Dedifferentiated amniotic fluid mesenchymal stem cell (primary cell): ENCODE data around the gene PSMD5.

Experiments
- DNase-seq: peaks from one replicate; pipeline ENCODE4 v3.0.0-alpha.2; 2016; ENCODE audit errors: extremely low spot score

The PSMD5 gene

DNA sequence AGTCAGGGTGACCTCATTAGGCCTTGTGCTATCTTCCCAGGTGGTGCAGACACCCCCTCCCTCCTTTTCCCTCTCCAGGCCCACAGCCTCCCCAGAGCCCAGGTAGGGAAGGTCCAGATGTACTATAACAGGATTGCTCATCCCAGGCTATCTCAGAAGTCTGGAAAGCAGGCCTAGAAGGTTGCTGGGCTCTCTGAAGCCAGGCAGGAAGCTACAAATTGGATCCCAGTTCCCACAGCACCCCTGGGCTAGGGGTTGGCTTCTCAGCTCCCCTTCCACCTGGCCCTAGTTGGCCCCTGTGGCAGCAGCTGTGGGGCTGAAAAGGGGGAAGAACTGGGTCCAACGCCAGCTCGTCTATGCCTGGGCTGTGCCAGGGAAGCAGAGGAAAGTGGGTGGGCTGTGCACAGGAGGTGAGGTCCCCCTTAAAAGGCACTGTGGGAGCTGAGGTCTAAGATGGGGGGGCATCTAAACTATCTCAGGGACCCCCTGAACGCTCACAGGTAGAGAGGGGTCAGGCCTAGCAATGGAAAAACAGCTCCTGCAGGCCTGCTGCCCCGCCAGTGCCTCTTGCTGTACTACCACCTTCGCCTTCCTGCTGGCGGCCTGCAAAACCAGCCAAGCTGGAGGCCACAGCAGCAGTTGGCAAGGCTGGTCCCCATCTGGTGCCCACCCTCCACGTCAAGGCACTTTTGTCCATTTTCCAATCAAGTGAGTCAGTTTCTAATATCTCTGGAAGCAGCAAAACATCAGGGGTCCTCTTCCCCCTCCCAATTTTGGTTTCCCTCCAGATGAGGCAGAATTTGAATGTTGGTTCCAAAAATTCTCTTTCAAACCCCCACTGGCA is 13.3 kb upstream of the PSMD5 start:
- no peak for DNase-seq

DNA sequence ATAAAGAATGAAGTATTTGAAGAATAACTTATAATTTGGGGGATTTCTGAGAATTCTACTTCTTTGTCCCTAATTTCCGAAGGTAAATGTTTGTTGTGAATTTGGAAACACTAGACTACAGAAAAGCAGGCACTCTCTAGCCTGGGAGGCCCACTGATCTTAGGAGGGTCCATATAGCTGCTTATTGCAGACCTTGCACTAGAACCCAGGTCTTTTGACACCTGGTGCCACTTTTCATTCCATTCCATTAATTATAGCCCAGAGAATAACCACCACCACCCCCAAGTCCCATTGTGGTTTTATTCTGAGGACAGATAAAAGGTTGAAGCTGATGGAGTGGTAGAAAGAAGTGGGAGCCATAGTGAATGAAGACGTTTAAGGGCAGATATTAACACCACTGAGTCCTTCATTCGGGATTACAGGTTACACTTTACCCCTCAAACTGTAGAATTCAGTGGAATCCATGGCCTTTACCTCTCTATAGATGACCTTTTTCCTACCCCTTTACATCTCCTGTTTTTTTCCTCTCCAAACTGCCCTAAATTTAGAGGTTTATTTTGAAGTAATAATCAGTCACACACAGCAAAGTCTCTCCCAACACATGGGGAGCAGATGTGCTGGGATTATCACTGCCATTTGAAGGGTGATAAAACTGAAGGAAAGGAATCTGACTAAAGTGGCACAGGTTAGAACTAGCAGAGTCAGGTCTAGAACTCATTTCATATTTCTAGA is 12.0 kb upstream of the PSMD5 start:
- no peak for DNase-seq

DNA sequence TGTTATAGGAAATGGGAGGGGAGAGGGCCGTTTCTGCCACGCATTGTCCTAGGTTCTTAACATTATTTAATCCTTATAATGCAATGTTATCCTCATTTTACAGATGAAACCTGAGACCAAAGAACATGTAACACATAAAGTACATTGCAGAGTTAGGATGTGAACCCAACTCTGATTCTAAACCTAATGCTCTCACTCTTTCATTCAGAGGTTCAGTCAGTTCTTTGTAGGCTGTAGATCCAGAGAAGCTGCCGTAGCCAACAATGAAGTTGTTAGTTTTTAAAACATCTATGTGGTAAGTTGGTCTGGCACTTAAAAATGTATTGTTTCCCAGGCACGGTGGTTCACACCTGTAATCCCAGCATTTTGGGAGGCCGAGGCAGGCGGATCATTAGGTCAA is 10.5 kb upstream of the PSMD5 start:
- DNase-seq: no peak

DNA sequence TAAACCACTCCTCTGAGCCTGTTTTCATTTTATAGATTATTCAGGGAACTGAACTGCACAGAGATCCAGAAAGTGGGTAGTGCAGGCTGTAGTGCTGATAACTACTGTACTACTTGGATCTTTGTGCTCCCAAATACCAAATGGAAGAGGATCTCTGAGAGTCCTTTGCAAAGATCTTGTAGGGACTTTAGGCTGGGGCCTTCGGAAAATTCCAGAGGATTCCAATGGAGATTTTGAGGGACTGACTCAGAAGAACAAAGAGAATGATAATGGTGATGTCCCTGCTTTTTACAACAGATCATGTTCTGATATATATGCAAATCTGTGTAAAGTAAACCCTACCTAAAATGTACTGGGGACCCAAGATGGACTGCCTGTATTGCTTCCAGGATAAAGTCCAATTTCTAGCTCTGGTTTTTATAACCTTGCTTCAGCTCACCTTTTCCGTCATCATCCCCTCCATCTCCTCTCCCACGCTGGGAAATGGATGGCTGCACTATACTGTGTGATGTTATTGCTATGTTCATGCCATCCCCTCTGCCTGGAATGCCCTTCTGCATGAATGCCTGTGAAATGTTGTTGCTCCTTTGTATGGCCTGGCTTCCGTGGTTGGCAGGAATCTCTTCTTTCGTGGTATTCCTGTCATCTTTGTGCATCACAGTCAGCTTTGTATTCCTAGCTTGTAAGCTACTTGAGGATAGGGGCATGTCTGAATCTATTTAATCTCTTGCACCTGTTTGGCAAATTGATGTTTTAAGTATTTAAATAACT is 9.7 kb upstream of the PSMD5 start:
- DNase-seq: no peak

DNA sequence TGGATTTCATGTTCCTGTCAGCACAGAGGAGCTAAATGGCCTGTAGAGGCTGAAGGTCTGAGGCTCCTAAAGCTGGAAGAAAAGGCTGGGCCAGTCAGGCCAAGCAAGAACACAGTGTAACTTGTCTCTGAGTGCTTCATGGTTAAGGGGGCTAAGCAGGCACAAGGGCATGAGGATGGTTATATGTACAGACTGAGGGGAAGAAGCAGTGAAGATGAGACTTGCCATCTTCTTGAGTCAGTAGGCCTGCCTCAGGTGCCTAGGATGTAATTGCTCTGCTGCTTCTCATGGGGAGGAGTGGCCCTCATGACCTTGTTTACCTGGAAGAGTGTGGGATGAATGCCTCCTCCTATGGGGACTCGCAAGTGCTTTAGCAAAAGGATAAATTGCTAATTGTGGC is 8.7 kb upstream of the PSMD5 start:
- no peak for DNase-seq

DNA sequence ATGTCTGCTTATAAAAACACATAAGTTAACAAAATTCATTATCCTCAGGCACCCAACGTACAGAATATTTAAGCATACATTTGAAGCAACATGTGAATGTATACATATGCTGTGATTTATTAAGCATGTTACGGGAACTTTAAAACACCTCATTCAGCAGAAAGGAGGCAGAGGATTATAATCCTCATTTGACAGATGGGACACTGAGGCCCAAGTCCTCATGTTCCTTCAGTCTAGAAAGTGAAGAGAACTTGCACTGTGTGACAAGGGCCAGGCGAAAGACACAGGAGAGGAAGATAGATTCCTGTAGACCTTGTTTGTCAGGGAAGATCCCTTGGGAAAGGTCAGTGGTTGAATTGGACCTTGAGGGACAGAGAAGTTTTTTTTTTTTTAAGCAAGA is 7.6 kb upstream of the PSMD5 start:
- DNase-seq: no peak

DNA sequence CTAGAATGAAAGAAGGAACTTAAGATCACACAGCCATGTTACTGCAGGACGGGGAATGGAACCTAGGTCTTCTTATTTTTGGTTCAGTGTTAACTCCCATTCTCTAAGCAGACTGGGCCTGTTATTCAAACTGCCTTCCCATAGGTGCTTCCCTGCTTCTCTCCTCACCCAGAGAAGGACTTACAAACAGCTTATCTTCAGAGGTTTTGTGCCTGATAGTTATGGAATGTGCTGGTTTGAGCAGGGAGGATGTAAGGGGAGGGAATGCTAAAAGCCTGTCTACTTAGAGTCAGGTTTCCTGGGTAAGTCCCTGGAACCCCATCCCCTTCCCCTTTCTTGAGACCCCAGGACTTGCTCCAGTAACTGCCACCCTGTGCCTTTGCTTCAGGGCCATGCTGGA is 4.2 kb upstream of the PSMD5 start:
- DNase-seq: no peak

DNA sequence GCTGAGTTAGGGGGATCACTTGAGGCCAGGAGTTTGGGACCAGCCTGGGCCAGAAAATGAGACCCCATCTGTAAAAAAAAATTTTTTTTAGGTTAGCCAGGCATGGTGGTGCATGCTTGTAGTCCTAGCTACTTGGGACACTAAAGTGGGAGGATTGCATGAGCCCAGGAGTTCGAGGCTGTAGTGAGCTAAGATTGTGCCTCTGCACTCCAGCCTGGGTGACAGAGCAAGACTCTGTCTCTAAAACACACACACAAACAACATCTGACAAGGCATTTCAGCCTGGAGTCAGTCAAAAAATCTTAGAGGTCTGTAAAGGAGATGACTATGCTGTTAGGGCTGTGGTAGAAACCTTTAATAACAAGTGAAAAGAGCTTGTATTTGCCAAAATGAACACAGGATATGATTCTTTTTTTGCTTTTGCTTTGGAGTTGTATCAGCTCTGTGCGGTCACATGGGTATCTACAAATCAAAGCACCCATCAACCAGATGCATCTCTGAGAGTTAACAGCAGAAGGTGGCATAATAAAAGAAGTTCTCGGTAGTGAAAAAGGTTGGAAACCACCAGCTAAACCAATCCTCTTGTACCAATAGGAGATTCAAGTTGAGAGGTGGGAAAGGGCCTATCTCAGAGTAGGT is 3.6 kb upstream of the PSMD5 start:
- no peak for DNase-seq

DNA sequence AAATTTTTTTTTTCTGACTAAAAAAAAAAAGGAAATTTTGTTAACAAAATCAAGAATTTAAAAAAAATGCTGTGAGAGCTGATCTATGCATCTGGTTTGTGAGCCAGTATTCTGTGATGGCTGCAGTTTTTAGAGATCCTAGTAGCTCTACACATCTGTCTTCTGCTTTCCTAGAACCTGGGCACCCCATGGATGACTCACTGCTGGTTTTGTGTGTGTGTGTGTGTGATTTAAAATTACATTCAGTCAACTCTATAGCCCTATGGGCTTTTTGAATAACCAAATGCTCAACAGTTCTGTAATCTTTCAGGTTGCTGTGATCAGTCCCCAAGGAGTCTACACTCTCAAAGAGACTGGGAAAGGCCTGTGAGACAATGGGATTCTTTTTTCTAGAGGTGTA is 2.5 kb upstream of the PSMD5 start:
- DNase-seq: no peak

DNA sequence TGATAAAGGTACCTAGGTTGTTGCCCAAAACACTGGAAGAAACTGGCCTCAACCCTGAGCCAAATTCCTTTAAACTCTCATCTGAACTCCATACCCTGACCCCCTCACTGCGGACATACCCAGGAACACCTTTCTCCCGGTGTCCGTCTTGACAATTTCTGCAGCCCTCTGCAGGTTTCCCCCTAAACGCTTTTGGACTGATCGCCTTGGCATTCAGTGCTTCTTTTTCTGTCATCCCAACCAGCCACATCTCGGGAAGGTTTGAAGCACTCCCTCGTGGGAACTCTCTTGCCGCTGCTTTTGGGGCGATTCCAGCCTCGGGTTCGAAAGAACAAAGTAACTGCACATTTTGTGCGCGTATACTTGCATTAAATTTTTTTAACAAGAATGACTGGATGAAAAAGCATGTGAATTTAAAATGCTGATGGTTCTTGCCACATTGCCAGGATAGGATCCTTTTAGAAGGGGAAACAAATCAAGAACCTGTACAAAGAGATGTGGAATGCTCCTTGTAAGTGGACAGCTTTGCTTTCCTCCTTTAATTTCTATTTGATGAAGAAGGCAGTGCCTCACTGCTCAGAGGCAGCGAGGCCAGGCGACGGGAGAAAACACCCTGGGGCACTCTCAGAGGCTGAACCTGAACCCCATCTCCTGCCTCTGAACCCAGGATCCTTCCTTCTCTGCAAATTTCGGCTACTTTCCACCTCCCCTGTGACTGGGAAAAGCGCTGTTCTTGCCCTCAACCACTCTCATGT is 615 bp downstream of the PSMD5 start:
- no peak for DNase-seq

DNA sequence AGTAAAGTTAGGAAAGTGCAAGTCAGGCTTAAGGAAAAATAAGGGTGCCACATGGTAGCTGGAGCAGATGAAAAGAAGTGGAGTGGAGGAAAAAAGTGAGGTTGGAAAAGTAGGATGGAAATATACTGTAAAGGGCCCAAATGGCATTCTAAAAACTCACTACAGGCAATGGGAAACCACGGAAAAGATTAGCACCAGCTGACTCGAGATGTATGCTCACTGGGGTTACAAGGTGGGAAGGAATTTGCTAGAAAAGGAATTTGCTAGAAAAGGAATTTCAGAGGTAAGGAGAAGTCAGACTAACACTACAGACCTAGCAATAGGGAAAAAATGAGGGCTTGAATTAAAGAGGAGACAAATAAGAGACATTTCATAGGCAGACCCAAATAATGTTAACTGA is 3.6 kb downstream of the PSMD5 start:
- no peak for DNase-seq

DNA sequence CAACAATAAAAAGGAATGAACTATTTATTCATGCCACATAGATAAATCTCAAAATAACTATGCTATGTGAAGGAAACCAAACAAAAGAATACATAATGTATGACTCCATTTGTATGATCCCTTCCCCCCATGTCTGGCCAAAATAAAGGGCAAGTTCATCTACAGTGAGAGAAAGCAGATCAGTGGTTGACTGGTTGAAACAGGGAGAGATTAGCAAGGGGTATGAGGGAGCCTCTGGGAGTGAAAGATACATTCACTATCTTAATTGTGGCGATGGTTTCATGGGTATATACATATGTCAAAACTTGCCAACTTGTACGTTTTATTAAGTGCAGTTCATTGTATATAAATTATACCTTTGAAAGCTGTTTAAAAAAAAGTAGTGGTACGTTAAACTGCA is 4.8 kb downstream of the PSMD5 start:
- DNase-seq: no peak

DNA sequence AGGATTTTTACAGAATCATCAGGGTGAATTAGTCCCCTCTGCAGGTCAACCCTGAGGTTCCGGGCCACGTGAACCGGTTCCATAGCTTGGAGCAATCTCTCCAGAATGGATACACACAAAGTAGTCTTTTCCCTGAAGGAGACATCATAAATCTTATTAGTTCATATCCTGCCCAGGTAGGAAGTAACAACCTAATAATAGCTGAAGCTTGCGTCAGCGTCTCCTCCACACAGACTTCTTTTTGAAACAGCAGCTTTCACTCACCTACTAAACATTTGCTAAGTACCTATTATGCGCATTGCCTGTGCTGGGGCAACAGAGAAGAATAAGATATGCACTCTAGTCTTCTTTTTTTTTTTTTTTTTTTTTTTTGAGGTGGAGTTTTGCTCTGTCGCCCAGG is 9.4 kb downstream of the PSMD5 start:
- no peak for DNase-seq

DNA sequence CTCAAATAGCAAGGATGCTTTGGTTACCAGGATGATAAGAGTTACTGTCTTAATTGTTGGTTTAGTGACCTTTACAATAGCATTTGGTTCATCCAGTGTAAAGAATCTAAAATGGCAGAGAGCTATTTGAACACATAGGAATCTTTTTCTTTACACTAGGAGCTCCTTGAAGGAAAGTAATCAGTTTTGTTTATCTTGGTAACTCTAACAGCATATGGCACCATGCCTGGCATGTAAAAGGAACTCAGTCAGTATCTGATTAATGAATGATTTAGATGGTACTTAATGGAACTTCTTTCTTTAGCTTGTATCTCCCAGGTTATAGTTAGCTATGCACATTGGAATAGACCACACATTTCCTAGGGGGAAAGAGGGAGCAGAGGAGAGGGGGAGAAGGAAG is 9.9 kb downstream of the PSMD5 start:
- no peak for DNase-seq

DNA sequence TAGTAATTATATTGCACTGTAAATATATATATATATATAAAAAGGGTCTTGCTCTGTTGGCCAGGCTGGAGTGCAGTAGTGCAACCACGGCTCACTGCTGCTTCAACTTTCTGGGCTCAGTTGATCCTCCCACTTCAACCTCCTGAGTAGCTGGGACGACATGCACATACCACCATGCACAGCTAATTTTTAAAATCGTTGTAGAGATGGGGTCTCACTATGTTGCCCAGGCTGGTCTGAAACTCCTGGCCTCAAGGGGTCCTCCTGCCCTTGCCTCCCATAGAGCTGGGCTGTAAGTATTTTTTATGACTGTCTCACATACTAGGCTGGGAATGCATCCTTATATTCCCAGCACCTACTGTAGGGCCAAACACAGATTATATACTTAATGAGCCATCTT is 11.9 kb downstream of the PSMD5 start:
- DNase-seq: no peak

DNA sequence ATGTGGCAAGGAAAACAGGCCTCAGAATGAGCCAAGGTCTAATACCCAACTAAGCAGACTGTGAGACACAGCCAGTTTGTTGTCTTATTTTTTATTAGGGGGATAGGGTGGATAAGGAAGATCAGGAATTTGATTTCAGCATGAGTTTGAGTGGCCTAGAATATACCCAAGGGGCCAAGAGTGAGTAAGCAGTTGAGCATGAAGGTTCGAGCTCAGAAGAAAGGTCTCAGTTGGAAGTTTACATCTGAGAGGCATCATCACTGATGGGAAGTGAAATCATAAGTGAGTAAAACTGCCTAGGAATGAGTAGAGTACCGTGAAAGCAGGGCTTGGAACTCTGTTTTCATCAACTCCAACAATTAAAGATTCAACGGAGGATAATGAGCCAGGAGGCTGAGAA is 12.6 kb downstream of the PSMD5 start:
- no peak for DNase-seq

DNA sequence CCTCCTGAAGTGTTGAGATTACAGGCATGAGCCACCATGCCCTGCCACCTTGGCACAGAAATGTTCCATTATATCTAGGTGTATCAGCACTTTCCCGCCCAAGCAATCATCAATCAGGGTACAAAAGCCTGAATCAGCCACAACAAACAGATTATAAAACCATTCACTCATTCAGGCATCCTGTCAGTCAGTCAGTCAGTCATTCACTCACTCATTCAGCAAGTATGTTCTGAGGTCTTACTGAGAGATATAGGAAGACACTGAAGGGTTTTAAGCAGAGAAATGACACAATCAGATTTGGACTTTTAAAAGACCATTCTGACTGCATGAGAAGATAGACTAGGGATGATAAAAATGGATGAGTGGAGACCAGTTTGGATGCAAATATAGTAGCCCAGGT is 13.1 kb downstream of the PSMD5 start:
- DNase-seq: no peak

DNA sequence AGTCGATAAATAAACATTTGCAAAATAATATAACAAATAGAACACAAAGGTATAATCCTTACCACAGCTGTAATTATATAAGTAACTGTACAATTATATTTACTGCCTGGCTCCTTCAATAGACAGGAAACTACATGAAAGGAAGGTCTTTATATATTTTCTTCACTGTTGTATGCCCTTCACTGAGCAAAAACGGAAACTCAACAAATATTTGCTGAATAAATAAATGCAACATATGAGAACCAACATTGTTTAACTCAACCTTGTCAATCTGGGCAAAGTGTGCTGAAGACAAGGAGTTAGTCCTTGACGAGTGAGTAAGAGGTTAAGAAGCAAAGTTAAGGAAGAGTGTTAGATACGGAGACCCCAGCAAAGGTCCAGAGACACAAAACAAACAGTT is 22.6 kb downstream of the PSMD5 start:
- DNase-seq: no peak

DNA sequence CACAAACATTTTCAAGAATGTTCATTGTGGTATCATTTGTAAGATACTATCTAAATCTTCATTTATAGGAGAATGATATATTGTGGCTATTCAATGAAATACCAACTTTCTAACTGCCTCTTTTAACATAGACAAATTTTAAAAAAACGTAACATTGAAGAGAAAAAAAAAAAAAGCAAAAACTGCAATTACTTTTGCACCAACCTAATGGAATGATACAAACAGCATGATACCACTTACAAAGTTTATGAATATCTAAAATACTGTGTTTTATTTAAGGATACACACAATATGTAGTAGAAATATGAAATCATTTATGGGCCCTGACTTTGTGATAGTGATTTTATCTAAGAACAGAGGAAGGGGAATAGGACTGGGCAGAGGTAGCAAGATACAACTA is 24.1 kb downstream of the PSMD5 start:
- DNase-seq: no peak

DNA sequence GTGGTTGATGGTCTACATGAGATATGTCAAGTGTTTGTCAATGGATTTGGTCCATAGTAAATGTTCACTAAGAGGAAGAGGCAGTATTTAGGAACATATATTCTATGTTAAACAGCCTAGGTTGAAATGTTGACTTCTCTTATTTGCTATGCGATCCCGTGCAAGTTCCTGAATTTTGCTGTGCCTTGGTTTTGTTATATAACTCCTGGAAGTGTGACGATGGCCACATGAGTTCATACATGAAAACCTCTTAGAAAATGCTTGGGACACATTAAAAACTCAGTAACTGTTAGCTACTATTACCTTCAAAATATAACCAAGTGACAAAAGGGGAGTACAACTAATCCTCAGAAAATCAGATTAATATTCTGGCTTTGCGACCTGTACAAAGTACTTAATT is 27.6 kb downstream of the PSMD5 start:
- DNase-seq: no peak

DNA sequence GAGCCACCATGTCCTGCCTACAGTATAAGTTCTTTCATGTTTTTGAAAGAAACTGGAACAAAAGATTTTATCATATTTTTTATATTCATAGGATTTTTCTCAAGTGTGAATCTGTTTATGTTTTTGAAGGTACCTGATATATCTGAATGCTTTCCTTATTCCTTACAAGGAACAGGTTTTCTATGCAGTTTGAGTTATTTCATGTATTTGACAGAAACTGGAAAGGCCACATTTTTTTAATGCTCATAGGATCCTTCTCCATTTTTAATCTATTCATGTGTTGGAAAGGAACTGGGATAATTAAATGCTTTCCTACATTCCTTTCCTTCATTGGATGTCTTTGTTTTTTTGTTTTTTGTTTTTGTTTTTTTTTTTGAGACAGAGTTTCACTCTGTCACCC is 33.8 kb downstream of the PSMD5 start:
- no peak for DNase-seq
